ENCODE results near the gene ZNF79. TPM values are rescaled to one million over a fixed set of nuclear protein-coding genes. Genes with fewer than 3 reads are reported as not detected.

ZNF79 gene
- total RNA-seq, 4 donors from 2014 or later = 4.8 to 10.7 (median 8.1) TPM

DNA sequence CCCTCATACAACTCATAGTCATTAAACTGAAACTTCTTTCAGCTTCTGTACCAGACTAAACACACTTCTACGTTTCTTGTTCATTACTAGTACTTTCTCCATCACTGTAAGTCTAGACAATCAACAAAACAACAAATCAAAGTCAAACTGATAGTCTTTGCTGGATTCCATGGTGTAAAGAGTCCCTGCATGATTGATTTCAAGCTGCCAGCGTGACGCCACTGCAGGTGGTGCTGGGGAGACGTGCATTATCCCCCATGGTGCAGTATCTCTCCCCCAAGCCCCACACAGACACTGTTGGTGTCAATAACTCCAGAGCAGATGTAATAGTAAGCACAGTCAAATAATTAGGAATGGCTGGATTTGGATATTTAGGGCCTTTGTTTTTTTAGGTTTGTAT, 37.9 kb upstream of the ZNF79 start:
- no peak for DNase-seq (ENCODE audit: low spot score in 2 of 2)
- Histone ChIP-seq H3K36me3 (peaks cover 6% of the 10 kb centered on the region), H3K4me3 (no peak overlapping the region), H3K4me1 (peaks cover 11% of the 10 kb centered on the region), H3K27me3 (no peaks in the 10 kb centered on the region), H3K9me3 (no peaks in the 10 kb centered on the region), H3K27ac (no peak overlapping the region)
- 92% methylated on average over 4 of the region's 4 CpGs for WGBS
- no peak for TF ChIP-seq POLR2AphosphoS5 (IDR thresholded peaks at IDR 0.05)
- TF ChIP-seq, protein P1, sequence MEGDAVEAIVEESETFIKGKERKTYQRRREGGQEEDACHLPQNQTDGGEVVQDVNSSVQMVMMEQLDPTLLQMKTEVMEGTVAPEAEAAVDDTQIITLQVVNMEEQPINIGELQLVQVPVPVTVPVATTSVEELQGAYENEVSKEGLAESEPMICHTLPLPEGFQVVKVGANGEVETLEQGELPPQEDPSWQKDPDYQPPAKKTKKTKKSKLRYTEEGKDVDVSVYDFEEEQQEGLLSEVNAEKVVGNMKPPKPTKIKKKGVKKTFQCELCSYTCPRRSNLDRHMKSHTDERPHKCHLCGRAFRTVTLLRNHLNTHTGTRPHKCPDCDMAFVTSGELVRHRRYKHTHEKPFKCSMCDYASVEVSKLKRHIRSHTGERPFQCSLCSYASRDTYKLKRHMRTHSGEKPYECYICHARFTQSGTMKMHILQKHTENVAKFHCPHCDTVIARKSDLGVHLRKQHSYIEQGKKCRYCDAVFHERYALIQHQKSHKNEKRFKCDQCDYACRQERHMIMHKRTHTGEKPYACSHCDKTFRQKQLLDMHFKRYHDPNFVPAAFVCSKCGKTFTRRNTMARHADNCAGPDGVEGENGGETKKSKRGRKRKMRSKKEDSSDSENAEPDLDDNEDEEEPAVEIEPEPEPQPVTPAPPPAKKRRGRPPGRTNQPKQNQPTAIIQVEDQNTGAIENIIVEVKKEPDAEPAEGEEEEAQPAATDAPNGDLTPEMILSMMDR (IDR thresholded peaks at IDR 0.05) = no peak
- no peak for TF ChIP-seq EP300 (IDR thresholded peaks at IDR 0.05)
- TF ChIP-seq POLR2A (IDR thresholded peaks at IDR 0.05) = no peak

DNA sequence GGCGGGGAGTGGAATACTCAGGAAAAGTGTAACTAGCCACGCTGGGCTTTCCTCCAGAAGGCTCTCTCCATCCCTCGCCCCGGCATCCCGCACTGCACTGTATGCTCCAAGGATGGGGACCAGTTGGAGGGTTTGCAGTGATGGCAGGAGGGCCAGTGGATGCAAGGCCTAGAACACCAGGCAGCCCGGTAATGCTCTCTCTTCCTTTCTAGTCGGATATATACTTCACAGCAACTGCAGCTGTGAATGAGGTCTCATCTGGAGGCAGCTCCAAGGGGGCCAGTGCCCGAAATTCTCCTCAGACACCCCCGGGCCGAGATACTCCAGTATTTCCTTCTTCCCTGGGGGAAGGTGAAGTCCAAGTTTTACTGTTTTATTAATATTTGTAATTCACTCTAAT, 37.2 kb upstream of the ZNF79 start:
- Histone ChIP-seq H3K27ac (no peak overlapping the region), H3K4me3 (no peak overlapping the region), H3K27me3 (no peaks in the 10 kb centered on the region), H3K36me3 (peaks cover 6% of the 10 kb centered on the region), H3K4me1 (peaks cover 11% of the 10 kb centered on the region), H3K9me3 (no peaks in the 10 kb centered on the region)
- TF ChIP-seq POLR2A (IDR thresholded peaks at IDR 0.05) (no peak), EP300 (IDR thresholded peaks at IDR 0.05) (no peak), POLR2AphosphoS5 (IDR thresholded peaks at IDR 0.05) (no peak)
- TF ChIP-seq, protein P1 (IDR thresholded peaks at IDR 0.05) = no peak
- 93% methylated on average over 10 of the region's 10 CpGs for WGBS
- DNase-seq (ENCODE audit: low spot score in 2 of 2) = peak in 1 of 2 donors; percentile 63

DNA sequence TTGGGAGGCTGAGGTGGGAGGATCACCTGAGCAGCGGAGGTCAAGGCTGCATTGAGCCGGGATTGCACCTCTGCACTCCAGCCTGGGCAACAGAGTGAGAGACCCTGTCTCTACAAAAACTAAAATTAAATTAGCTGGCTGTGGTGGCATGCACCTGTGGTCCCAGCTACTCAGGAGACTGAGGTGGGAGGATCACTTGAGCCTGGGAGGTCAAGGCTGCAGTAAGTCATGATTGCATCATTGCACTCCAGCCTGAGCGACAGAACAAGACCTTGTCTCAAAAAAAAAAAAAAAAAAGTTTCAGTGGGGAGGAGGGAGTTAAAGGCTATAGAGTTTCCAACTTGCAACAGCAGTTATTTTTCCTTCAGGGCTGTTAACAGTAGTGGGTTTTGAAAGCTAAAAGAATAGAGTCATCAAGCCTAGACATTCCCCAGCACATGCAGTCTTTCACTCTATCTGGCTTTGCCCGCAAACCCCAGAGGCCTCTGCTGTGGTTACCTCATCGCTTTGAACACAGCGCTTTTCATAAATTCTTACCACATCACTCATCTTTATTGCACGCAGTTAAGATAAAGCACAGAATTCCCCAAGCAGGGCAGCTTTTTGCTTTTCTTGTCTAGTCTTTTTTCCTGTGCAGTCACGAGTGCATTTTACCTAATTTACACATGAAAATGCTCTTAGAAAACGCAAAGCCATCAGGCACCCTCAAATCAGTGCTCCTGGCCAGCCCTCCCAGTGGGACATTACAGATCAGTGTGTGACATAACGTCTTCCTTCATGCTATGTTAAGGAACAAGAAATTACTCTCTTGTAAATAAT, 35.9 kb upstream of the ZNF79 start:
- Histone ChIP-seq H3K4me1 (peaks cover 11% of the 10 kb centered on the region), H3K27me3 (no peaks in the 10 kb centered on the region), H3K9me3 (no peaks in the 10 kb centered on the region), H3K4me3 (no peak overlapping the region), H3K36me3 (peaks cover 6% of the 10 kb centered on the region), H3K27ac (peak overlapping the region; percentile 27)
- no peak for TF ChIP-seq POLR2A (IDR thresholded peaks at IDR 0.05)
- no peak for TF ChIP-seq EP300 (IDR thresholded peaks at IDR 0.05)
- TF ChIP-seq POLR2AphosphoS5 (IDR thresholded peaks at IDR 0.05) = no peak
- TF ChIP-seq, protein P1 (IDR thresholded peaks at IDR 0.05) = no peak
- 36% methylated on average over 10 of the region's 10 CpGs for WGBS
- no peak for DNase-seq (ENCODE audit: low spot score in 2 of 2)

DNA sequence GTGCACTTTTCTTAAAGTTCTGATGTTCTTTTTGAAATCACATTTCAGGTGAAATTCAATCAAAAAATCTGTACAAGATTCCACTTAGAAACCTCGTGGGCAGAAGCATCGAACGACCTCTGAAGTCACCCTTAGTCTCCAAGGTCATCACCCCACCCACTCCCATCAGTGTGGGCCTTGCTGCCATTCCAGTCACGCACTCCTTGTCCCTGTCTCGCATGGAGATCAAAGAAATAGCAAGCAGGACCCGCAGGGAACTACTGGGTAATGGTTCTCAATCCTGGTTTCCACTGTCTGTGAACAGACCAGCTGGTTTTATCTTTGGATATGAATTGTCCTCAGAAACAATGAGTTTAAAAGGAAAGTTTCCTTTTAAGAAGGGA, 35.3 kb upstream of the ZNF79 start:
- 65% methylated on average over 6 of the region's 6 CpGs for WGBS
- DNase-seq (ENCODE audit: low spot score in 2 of 2) = peak in 1 of 2 donors; percentile 37

More for the DNA sequence above, 35.3 kb upstream of the ZNF79 start:
- Histone ChIP-seq H3K9me3 (no peaks in the 10 kb centered on the region), H3K27ac (peak overlapping the region; percentile 27), H3K4me3 (no peak overlapping the region), H3K36me3 (peaks cover 6% of the 10 kb centered on the region), H3K27me3 (no peaks in the 10 kb centered on the region), H3K4me1 (peaks cover 11% of the 10 kb centered on the region)
- TF ChIP-seq, protein P1 (IDR thresholded peaks at IDR 0.05) = no peak
- TF ChIP-seq POLR2A (IDR thresholded peaks at IDR 0.05) = no peak
- no peak for TF ChIP-seq EP300 (IDR thresholded peaks at IDR 0.05)
- no peak for TF ChIP-seq POLR2AphosphoS5 (IDR thresholded peaks at IDR 0.05)

Measured in suprapubic skin (tissue), 4 donors.